Measurements from ENCODE around the gene MRPL12. TPM values are rescaled to one million over a fixed set of nuclear protein-coding genes. Genes with fewer than 3 reads are reported as not detected.

Gene MRPL12
- total and polyA plus RNA-seq, 9 of the 15 experiments (the other 6 are each of a cell fraction or from before 2014, with no cell fraction given) = 0.94 to 338 (median 100) TPM

DNA sequence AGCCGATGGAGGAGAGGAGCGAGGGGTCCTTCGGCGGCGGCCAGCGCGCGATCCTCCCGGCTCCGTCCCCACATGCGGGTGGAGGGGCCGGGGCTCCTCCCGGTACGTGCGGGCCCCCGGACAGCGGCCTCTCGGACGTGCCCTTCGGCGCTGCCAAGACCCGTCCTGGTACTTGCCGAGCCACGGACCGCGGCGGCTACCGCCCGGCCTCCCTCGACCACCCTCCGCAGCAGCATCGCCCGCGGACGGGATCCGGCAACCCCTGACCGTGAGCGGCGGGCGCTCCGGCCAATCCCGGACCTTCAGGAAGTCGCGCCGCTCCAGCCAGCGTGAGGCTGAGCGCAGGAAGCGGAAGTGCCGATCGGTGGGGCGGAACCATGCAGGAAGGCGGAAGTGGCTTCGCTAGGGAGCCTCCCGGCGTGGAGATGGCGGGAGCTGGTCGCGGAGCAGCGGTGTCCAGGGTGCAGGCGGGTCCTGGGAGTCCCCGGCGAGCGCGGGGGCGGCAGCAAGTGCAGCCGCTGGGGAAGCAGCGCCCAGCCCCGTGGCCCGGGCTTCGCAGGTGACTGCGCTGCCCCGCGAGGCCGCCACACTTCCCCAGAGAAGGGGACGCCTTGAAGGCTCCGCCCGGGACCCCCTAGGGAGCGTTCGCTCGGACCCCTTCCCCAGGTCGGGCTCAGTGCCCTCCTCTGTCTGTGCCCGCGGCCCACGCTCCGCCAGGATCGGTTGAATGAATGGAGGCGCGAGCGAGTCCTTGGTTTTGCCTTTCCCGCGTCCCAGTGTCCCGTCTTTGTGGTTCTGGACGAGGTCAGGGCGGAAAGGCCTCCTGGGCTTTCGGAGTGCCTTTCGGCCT, 36.6 kb upstream of the MRPL12 start, which contains the start of the genes CCDC137 and OXLD1 (continued):
- TF ChIP-seq RBBP5 (IDR thresholded peaks at IDR 0.05; ENCODE audit: borderline replicate concordance, insufficient read depth, low read length, poor library complexity, severe bottlenecking) (peak; percentile 92), SIN3B (IDR thresholded peaks at IDR 0.05; ENCODE audit: low read depth) (peak; percentile 89), FIP1L1 (IDR thresholded peaks at IDR 0.05; ENCODE audit: low read depth, low read length, poor library complexity, severe bottlenecking) (peak; percentile 57), TAF7 (tag; IDR thresholded peaks at IDR 0.05) (0 out of 2 replicates have a peak, but pooled peaks have one; percentile 23), ZNF217 (CRISPR knock-in tag; IDR thresholded peaks at IDR 0.05) (no peak), ZNF197 (CRISPR knock-in tag; IDR thresholded peaks at IDR 0.05; ENCODE audit: low read depth) (no peak), KDM2B (CRISPR knock-in tag; IDR thresholded peaks at IDR 0.05) (peak; percentile 55; the same call in 1 of the 2 replicates), FOXA3 (CRISPR knock-in tag; conservative IDR thresholded peaks at IDR 0.05 in 1 of 2, IDR thresholded peaks at IDR 0.05 in 1 of 2) (0 out of 4 replicates have a peak, but pooled peaks of 1 of the 2 experiments have one; percentile 67), SMAD1 (IDR thresholded peaks at IDR 0.05; ENCODE audit: low read depth, low read length, partially characterized antibody) (peak; percentile 49), CREB1 (IDR thresholded peaks at IDR 0.05) (peak; percentile 45; the same call in 1 of the 2 replicates), CREB1 (CRISPR knock-in tag; IDR thresholded peaks at IDR 0.05) (0 out of 2 replicates have a peak, but pooled peaks have one; percentile 51), EP400 (IDR thresholded peaks at IDR 0.05) (peak; percentile 78; the same call in 1 of the 2 replicates), ZNF764 (CRISPR knock-in tag; IDR thresholded peaks at IDR 0.05; ENCODE audit: low read depth) (no peak)
- TF ChIP-seq, protein P1, sequence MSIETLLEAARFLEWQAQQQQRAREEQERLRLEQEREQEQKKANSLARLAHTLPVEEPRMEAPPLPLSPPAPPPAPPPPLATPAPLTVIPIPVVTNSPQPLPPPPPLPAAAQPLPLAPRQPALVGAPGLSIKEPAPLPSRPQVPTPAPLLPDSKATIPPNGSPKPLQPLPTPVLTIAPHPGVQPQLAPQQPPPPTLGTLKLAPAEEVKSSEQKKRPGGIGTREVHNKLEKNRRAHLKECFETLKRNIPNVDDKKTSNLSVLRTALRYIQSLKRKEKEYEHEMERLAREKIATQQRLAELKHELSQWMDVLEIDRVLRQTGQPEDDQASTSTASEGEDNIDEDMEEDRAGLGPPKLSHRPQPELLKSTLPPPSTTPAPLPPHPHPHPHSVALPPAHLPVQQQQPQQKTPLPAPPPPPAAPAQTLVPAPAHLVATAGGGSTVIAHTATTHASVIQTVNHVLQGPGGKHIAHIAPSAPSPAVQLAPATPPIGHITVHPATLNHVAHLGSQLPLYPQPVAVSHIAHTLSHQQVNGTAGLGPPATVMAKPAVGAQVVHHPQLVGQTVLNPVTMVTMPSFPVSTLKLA (conservative IDR thresholded peaks at IDR 0.05) = peak; percentile 68 to 87
- TF ChIP-seq, protein P2, sequence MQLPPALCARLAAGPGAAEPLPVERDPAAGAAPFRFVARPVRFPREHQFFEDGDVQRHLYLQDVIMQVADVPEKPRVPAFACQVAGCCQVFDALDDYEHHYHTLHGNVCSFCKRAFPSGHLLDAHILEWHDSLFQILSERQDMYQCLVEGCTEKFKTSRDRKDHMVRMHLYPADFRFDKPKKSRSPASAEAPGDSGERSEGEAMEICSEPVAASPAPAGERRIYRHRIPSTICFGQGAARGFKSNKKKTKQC (CRISPR knock-in tag; IDR thresholded peaks at IDR 0.05) = peak; percentile 47
- TF ChIP-seq, protein P3, sequence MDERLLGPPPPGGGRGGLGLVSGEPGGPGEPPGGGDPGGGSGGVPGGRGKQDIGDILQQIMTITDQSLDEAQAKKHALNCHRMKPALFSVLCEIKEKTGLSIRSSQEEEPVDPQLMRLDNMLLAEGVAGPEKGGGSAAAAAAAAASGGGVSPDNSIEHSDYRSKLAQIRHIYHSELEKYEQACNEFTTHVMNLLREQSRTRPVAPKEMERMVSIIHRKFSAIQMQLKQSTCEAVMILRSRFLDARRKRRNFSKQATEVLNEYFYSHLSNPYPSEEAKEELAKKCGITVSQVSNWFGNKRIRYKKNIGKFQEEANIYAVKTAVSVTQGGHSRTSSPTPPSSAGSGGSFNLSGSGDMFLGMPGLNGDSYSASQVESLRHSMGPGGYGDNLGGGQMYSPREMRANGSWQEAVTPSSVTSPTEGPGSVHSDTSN (CRISPR knock-in tag; IDR thresholded peaks at IDR 0.05; ENCODE audit: low read depth) = peak; percentile 99
- TF ChIP-seq, protein P3 (tag; conservative IDR thresholded peaks at IDR 0.05; ENCODE audit: low read depth) = peak; percentile 97
